ENCODE measurements around the gene DHH.
A peak's percentile ranks its signal among the peaks of the same experiment; 100 is the strongest.

Gene DHH

DNA sequence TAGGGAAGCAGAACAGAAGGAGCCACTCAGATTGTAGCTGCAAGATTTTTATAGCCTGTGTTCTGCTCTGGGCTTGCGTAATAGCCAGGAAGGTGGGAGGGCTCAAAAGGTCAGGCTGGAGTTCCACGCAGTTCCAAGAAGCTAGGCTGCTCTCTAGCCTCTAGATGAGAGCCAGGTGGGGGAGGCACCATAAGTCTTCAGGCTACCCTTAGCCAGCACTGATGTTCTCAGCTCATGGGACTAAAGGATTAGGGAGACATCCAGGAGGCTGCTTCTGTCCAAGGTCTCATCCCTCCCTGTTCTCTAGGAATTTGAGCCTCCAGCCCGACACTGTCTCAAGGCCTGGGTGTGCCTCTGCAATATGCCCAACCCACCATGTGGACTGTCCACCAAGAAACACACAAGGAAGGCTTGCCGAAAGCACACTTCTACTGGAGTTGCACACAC, 14.4 kb upstream of the DHH start:
- peak; percentile 76 for DNase-seq

DNA sequence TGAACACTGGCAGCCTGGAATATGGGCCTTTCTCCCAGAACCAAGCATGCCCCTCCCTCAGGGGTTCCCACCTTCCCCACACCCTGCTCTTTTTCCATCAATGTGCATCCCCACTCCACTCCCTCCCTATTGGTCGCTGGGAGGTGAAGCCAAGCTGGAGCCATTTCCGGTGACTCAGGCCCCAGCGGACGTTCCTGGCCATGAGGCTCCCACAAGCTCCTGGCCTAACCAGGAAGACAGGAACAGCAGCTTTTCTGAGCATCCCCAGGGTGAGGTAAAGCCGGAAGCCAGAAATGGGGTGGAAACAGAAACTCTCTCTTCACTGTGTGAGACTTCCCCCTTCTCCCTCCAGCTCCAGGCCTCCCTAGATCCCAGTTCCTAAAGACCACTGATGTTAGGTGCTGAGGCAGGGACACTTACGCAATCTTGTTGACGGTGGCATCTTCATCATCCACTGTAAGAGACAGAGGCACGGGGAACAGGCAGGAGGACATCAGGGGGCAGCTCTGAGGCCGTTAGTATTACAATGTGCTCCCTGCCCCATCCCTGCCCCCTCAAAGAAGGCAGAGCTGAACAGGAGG, 11.0 kb upstream of the DHH start:
- peak; percentile 56 for DNase-seq

GRCh38 chr12:49104822-49105221, 10.2 kb upstream of the DHH start:
- no peak for DNase-seq

DNA sequence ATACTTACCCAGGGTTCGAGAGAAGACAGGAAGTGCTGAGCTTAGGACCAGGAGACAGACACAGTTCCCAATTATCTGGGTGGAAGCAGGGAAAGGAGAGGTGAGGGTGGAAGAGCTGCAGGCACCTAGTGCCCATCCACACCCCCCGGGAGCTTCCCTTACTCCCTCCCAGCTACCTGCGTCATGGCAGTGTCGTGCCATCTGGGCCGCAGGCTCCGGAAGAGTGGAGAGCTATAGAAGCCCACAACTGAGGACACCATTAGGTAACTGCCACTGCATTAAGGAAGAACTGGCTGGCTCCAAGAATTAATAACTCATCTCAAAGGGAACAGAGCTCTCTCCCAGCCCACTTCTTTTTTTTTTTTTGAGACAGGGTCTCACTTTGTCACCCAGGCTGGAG, 5.8 kb upstream of the DHH start:
- DNase-seq: no peak

- no peak for DNase-seq
These were observed 4.1 kb upstream of the DHH start for GRCh38 chr12:49098703-49099102.

- peak; percentile 31 for DNase-seq
These were observed 3.4 kb upstream of the DHH start for GRCh38 chr12:49098035-49098451.

DNA sequence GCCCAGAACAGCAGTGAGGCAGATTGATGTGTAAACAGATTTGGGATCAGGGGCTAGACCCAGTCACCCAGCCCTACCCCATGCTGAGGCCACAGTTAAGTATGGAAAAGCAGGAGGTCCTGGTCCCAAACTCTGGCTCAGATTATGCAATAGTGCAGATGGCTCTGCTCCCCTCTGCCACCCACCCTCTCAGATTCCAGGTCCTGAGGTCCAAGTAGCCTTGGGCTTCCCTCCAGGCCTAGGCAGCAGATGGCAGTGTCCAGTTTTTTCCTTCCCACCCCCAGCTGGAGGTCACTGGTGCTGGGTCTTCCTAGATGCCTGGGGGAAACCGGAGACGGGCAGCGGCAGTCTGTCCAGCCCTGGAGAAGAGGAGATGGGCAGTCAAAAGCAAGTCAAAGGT, 2.8 kb upstream of the DHH start:
- no peak for DNase-seq

DNA sequence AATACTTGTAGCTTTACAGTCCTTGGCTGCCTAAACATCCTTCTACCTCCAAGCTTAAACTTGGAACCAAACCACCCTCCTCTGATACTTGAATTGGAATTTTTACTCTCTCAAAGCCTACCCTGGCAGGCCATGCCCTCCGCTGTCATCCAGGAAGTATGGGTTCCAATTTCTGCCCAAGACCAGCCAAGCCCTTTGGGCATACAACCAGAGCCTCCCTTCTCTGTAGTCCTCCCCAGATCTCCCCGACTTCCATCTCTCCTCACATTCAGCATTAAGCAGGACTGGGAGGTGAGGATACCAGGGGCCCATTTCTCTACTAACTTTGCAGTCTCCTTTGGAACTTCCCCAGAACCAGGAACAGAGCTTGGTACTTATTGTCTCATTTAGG, 369 bp upstream of the DHH start:
- no peak for DNase-seq

DNA sequence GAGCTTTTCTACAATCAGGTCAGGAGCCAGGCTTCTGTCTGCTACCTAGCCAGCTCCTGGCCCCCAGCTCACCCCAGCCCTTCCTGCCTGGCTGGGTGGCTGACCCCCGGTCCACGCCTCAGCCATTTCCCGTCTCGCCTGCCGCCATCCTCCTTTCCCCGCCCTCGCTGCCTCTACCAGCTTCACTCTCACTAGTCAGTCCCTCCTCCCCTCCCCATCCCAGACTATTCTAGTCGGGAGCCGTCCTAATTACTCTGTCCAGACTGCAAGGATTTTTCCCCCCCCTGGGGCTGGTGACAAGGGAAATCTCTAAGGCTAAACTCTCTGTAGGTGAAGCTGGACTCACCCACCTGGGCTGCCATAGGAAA, 825 bp downstream of the DHH start:
- no peak for DNase-seq

DNA sequence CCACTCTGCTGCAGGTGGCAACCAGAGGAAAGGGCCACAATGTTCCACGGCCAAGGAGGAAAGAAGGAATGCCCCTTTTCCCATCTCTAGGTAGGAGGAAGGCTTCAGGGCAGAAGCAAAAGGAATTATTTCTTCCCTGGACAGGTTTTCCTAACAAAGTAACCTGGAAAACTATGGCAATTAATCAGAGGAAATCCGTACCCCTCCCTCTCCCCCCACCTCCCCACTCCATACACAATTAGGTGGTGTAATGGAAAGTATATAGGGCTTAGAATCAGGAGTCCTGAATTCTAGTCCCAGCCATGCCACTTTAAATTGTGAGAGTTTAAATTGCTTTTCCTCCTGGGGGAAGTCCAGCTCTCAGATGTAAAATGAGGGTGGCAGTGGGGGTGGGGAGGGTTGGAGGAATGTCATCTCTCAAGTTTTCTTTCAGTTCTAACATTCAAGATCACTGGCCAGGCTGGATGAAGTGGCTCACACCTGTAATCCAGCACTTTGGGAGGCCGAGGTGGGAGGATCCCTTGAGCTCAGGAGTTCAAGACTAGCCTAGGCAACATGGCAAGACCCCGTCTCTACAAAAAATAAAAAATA, 1.7 kb downstream of the DHH start:
- no peak for DNase-seq

DNA sequence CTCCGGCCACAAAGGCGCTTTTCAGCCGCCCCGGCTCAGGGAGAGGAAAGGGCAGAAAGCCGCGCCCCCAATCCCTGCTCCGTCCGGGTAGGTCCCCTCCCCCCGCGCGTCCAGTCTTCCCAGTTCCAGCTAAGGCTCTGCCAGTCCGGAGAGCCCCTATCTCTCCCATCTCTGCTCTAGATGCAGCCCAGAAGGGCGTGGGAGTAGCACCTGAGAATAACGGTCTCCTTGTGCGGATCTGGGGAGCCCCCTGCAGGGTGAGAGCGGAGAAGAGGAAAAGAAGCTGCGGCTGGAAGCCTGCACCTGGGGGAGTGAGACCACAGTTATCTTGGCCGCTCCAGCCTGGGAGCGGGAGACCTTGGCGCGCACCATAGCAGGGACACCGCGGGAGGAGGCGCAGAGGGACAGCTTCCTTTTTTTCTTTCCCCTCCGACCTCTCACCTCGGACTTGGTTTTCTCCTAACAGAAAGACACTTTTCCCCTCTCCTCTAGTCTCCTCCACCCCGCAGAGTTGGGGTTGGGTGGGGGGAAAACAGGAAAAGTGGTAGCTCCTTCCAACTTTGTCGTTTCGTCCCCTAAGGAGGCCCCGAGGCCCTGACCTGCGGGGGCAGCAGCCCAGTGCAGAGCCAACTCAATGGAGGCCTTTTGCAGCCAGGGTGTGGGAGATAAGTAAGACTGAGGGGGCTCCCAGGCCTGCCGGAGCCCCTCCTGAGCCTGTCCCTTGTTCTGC, 2.4 kb downstream of the DHH start:
- DNase-seq: no peak

GRCh38 chr12:49091836-49092085, 2.8 kb downstream of the DHH start:
- no peak for DNase-seq

GRCh38 chr12:49091056-49091835, 3.4 kb downstream of the DHH start:
- DNase-seq: no peak

DNA sequence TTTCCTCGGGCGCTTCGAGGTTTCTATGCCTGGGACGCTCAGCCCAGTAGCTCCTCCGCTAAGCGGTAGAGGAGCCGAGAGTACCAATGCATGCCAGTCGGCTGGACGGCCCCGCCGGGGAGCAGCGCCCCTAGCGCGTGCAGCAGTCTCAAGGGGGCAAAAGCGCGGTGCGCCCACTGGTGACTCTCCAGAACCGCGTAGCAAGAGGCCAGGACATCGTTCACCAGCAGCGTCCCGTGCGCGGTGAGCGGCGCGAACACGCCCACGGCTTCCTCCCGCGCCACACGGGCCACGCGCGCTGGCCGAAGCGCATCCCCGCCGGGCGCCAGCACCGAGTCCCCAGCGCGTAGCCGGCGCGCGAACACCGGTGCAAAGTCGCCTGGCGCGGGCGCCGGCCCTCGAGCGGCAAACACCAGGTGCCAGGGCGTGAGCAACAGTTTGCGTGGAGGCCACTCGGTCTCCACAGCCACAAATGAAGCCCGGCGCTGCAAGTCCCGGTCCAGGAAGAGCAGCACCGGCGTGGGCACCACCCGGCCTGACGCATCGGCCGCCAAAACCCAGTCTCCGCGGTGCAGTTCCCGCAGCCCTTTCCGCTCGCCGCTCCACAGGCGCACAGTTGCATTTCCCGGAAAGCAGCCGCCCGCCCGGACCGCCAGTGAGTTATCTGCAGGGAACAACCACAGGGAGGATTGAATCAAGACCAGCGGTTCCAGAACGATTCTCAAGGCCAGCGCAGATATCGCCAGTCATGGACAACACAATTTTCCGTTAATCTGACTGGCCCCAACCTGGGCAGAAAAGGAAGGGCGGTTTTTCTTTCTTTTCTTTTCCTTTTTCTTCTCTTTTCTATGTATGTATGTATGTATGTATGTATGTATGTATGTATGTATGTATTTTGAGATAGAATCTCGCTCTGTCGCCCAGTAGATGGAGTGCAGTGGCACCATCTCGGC, 4.5 kb downstream of the DHH start:
- DNase-seq: peak; percentile 24

DNA sequence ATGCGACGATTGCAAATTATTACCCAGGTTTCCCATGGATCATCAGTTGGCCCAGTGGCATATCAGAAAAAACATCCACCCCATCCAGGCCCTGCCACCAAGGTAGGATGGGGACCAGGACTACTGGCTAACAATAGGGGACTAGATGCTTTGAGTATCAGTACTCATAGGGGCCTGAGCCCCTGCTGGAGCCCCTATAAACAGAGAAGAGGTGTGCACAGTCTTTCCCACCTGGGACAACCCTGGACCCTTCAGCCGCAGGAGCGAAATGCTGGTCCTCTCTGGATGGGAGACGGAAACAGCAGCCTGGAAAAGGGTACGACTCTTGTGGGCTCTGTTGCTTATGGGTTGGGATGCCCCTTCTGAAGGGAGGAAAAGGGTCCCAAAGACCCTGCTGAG, 5.7 kb downstream of the DHH start:
- no peak for DNase-seq

DNA sequence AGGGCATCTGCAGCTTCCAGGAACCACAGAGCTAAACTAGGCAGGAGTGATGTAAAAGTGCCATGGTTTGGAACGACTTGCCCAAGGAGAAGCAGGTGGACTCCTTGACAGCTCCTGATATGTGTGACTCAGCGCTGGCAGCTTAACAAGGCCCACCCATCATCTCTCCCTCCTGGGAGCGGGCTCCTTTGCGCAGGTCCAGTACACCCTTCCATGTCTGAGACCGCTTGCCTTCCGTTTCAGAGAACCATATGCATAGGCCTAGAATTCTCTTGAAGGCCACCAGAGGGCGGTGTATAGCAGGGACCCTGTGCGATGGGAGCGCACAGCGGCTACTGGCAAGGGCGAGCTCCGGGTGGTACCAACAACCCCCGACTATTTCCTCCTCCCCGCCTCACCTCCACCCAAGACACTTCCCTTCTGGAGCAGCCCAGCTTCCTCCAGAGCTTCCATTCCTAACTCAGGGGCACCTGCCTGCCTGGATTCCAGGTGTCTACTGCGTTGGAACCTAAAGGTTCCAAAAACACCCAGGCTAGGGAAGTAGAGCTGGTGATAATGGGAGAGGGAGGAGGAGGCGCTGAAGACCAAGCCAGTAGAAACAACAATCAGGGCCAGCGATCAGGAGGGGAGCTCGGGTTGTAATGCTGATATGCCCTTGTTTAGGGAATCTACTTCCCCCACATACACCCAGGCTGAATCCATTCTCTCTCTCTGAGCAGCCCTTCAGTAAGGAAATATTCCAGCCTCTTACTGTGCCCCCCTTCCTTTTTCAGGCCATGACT, 6.3 kb downstream of the DHH start:
- peak; percentile 70 for DNase-seq

DNA sequence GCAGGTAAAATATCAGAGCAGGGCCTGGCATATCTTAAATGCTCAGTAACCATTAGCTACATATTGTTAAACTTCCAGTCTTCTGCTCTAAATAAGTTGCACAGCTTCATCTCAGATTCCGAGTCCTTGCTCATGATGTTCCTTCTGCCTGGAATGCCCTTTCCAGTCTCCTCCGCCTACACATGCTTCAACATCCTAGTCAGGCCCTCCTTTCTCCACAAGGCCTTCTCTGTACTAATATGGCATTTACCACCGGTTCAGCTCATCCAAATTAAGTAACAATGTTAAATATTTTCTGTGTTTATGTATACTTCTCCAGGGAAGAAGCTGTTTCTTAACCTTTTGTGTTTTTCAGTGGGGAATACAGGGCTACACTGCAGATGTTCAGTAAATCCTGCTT, 8.5 kb downstream of the DHH start:
- DNase-seq: no peak

DNA sequence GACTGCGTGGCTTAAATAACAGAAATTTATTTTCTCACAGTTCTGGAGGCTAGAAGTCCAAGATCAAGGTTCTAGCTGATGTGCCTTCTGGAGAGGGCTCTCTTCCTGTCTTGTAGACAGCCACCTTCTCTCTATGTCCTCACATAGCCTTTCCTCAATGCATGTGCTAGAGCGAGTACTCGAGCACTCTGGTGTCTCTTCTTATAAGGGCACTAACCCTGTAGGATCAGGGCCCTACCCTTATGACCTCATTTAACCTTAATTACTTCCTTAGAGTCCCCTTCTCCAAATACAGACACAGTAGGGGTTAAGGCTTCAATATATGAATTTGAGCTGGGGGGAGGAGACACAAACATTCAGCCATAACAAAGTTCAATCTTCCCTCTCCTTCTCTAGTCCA, 10.2 kb downstream of the DHH start:
- DNase-seq: no peak

- DNase-seq: no peak
These were observed 14.8 kb downstream of the DHH start for GRCh38 chr12:49079793-49080192.

- DNase-seq: no peak
These were observed 23.6 kb downstream of the DHH start for GRCh38 chr12:49070971-49071370.

- DNase-seq: peak; percentile 99
These were observed 24.9 kb downstream of the DHH start, which contains the start of gene RHEBL1 for GRCh38 chr12:49069507-49070346. TSS of gene RHEBL1 (minus strand) at chr12:49069979. CDS start at chr12:49069785, 194 bp downstream.

All from inflammatory macrophage treated with lipopolysaccharide for 4 hours (primary cell).